HepG2 (cell line): ENCODE data around the gene TMEM214. TPM values are rescaled to one million over a fixed set of nuclear protein-coding genes. Genes with fewer than 3 reads are reported as not detected.

Experiments
- ATAC-seq: fragments of 200-7000 bp; cut with Tn5 transposase; 3 replicates; pipeline ENCODE4 v1.9.1; 2020; ENCODE audit warnings: mild to moderate bottlenecking, moderate library complexity
- BruUV-seq: library from RNA; stranded (reverse); fragments of 400-500 nt; replicated peaks from 2 replicates; lab custom pipeline; 2021; lab: Mats Ljungman, UMichigan
- CTCF ChIA-PET: fragments of 300-600 bp; formaldehyde crosslinking; extraction: SDS; loops from one replicate; lab custom pipeline; 2021; ENCODE audit warnings: low total read pairs, inconsistent platforms, low intra/inter-chr PET ratio; lab: Yijun Ruan, JAX
- POLR2A ChIA-PET: fragments of 350-600 bp; sonication (Branson Sonifier 250); formaldehyde crosslinking; loops from one replicate; lab custom pipeline; 2020; ENCODE audit warnings: antibody characterized with exemption, inconsistent platforms; lab: Yijun Ruan, JAX
- DNase-seq: peaks from one replicate; pipeline ENCODE4 v3.0.0-alpha.2; 2015; ENCODE audit warnings: low spot score
- FAIRE-seq: peaks from 3 replicates; lab custom pipeline; 2011; peaks lifted over from hg19 to GRCh38; lab: Jason Lieb, UNC
- H2AFZ ChIP-seq: one replicate; pipeline ENCODE4 v1.6.1; 2011; ENCODE audit warnings: low read length, inconsistent platforms
- H3K27ac ChIP-seq: fragments of 300-600 bp; 3 replicates; pipeline ENCODE4 v1.8.0; 2011; ENCODE audit warnings: mixed run types, mild to moderate bottlenecking, mixed read lengths, low read length, inconsistent platforms; ENCODE audit not compliant: insufficient read depth; ENCODE audit errors: extremely low read length
- H3K27me3 ChIP-seq, 2 experiments: fragments of 200-600 bp in 1 of 2; 2 replicates in 1 of 2; 3 replicates in 1 of 2; pipeline versions ENCODE4 v1.6.0 to v1.8.0; 2011; ENCODE audit warnings: low read length in 2 of 2, mild to moderate bottlenecking in 2 of 2, moderate library complexity in 2 of 2, inconsistent platforms in 1 of 2; ENCODE audit not compliant: insufficient read depth in 2 of 2, control insufficient read depth in 1 of 2
- H3K36me3 ChIP-seq, 2 experiments: fragments of 200-600 bp in 1 of 2; replicated peaks in 1 of 2; 2 replicates in 1 of 2; 3 replicates in 1 of 2; pipeline versions ENCODE4 v1.5.1 to v1.8.0; 2011; ENCODE audit warnings: low read length in 2 of 2, inconsistent platforms in 1 of 2; ENCODE audit not compliant: insufficient read depth in 2 of 2, control insufficient read depth in 1 of 2
- H3K4me1 ChIP-seq: 2 replicates; pipeline ENCODE4 v1.5.1; 2012; ENCODE audit warnings: low read length, inconsistent platforms; ENCODE audit not compliant: insufficient read depth
- H3K4me2 ChIP-seq: 2 replicates; pipeline ENCODE4 v1.6.0; 2011; ENCODE audit warnings: low read depth, low read length, inconsistent platforms
- H3K4me3 ChIP-seq, 3 experiments: fragments of 200-600 bp in 1 of 3; sonication (generic), shearing (Covaris generic) in 1 of 3; replicated peaks in 1 of 3; 2 replicates each; pipeline ENCODE4 v1.5.1; 2011 to 2016; ENCODE audit warnings: low read length in 3 of 3, inconsistent platforms in 2 of 3, low read depth in 2 of 3, mild to moderate bottlenecking in 2 of 3, control low read depth in 1 of 3, mixed read lengths in 1 of 3; ENCODE audit not compliant: insufficient read depth in 1 of 3
- H3K79me2 ChIP-seq: one replicate; pipeline ENCODE4 v1.6.1; 2011; ENCODE audit warnings: low read length, inconsistent platforms; ENCODE audit not compliant: insufficient read depth
- H3K9ac ChIP-seq: 2 replicates; pipeline ENCODE4 v1.6.0; 2011; ENCODE audit warnings: mild to moderate bottlenecking, low read depth, low read length, inconsistent platforms; ENCODE audit not compliant: insufficient read depth
- H3K9me3 ChIP-seq: 2 replicates; pipeline ENCODE4 v1.5.1; 2012; ENCODE audit warnings: mild to moderate bottlenecking, low read length
- H4K20me1 ChIP-seq: 2 replicates; pipeline ENCODE4 v1.6.0; 2011; ENCODE audit warnings: inconsistent platforms, mild to moderate bottlenecking, low read length, moderate library complexity; ENCODE audit not compliant: insufficient read depth
- CBX1 ChIP-seq: IDR thresholded peaks from one replicate; pipeline ENCODE4 v1.6.1; 2016; ENCODE audit warnings: antibody characterized with exemption, low read depth
- PHF21A ChIP-seq: sonication (generic); formaldehyde crosslinking; IDR thresholded peaks from 2 replicates; pipeline ENCODE4 v1.5.0; 2020; ENCODE audit warnings: mild to moderate bottlenecking, missing genetic modification reagents
- PTBP1 ChIP-seq: fragments of 200-400 bp; formaldehyde crosslinking; IDR thresholded peaks from 2 replicates; pipeline ENCODE4 v1.6.1; 2018; ENCODE audit warnings: low read length, low read depth; ENCODE audit not compliant: poor library complexity, severe bottlenecking
- TCF12 ChIP-seq, 2 experiments: fragments of 450-650 bp in 1 of 2; sonication (generic) in 1 of 2; formaldehyde crosslinking in 1 of 2; IDR thresholded peaks; 2 replicates each; pipeline versions ENCODE4 v1.6.1 to v1.8.0; 2017 to 2022; ENCODE audit warnings: antibody characterized with exemption in 1 of 2, mild to moderate bottlenecking in 1 of 2, missing genetic modification reagents in 1 of 2, moderate library complexity in 1 of 2
- ZNF24 ChIP-seq: fragments of 450-650 bp; IDR thresholded peaks from 2 replicates; pipeline ENCODE4 v1.6.1; 2017; ENCODE audit warnings: antibody characterized with exemption, mild to moderate bottlenecking
- ZNF629 ChIP-seq: sonication (generic); formaldehyde crosslinking; conservative IDR thresholded peaks from 2 replicates; pipeline ENCODE4 v1.5.0; 2020; ENCODE audit warnings: missing genetic modification reagents
- WGBS: methylation state at CpG from one replicate; pipeline ENCODE4 v1.1.6; 2017; ENCODE audit warnings: low lambda C conversion rate; 5-methylcytosine and 5-hydroxymethylcytosine counted together
- in situ Hi-C: cut with HindIII; loops from 2 replicates; pipeline ENCODE4 v1.10.0; 2017; ENCODE audit warnings: low pct_unique_long_range_greater_than_20kb; ENCODE audit not compliant: extremely low pct_ligation_motif_present
- intact Hi-C: fragments of 100-400 bp; cut with micrococcal nuclease; formaldehyde crosslinking; loops from one replicate; pipeline ENCODE4 v1.10.0; 2022; ENCODE audit not compliant: unreplicated experiment
- polyA plus RNA-seq, 8 experiments: library from polyadenylated mRNA; depleted of rRNA in 3 of 8; stranded (reverse) in 7 of 8; unstranded in 1 of 8; fragments of >200 nt; fragmentation: Illumina TruSeq in 4 of 8; extraction: Trizol in 4 of 8; gene quantifications; 2 replicates each; pipeline versions ENCODE4 v1.2.1 to v1.2.3, GENCODE V29; 2011 to 2016; ENCODE audit warnings: low read depth in 4 of 8, missing spikeins in 1 of 8, mixed read lengths in 1 of 8; ENCODE audit not compliant: insufficient read depth in 1 of 8
- total RNA-seq, 5 experiments: library from RNA; depleted of rRNA; stranded (reverse); fragments of >200 nt; fragmentation: Illumina TruSeq; extraction: Trizol; gene quantifications; 2 replicates each; pipeline ENCODE4 v1.2.3, GENCODE V29; 2016; ENCODE audit warnings: low read depth in 1 of 5
- TF ChIP-seq, protein P1 (sequence below): sonication (generic); formaldehyde crosslinking; IDR thresholded peaks from 2 replicates; pipeline ENCODE4 v1.8.0; 2022; ENCODE audit warnings: mild to moderate bottlenecking, missing genetic modification reagents, moderate library complexity
- TF ChIP-seq, protein P2 (sequence below): sonication (generic); formaldehyde crosslinking; IDR thresholded peaks from 2 replicates; pipeline ENCODE4 v1.8.1; 2023; ENCODE audit warnings: missing genetic modification reagents, mild to moderate bottlenecking, borderline replicate concordance
- TF ChIP-seq, protein P3 (sequence below): sonication (generic); formaldehyde crosslinking; IDR thresholded peaks from 2 replicates; pipeline ENCODE4 v1.4.0; 2020; ENCODE audit warnings: missing genetic modification reagents, borderline replicate concordance

TMEM214 gene
- total and polyA plus RNA-seq, 2 of the 13 experiments (the other 11 are each of a cell fraction or from before 2014, with no cell fraction given) = 58.3 to 132 TPM

GRCh38 chr2:27019931-27020855 lies 12.6 kb upstream of the TMEM214 start (continued):
- TF ChIP-seq TCF12 (IDR thresholded peaks at IDR 0.05) = no peak
- TF ChIP-seq TCF12 (CRISPR knock-in tag; IDR thresholded peaks at IDR 0.05) = 0 out of 2 replicates have a peak, but pooled peaks have one; percentile 19
- TF ChIP-seq PTBP1 = no peak
- TF ChIP-seq, protein P1, sequence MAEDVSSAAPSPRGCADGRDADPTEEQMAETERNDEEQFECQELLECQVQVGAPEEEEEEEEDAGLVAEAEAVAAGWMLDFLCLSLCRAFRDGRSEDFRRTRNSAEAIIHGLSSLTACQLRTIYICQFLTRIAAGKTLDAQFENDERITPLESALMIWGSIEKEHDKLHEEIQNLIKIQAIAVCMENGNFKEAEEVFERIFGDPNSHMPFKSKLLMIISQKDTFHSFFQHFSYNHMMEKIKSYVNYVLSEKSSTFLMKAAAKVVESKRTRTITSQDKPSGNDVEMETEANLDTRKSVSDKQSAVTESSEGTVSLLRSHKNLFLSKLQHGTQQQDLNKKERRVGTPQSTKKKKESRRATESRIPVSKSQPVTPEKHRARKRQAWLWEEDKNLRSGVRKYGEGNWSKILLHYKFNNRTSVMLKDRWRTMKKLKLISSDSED (CRISPR knock-in tag) = no peak
- TF ChIP-seq ZNF629 (CRISPR knock-in tag) = no peak
- TF ChIP-seq CBX1 = no peak
- TF ChIP-seq, protein P2, sequence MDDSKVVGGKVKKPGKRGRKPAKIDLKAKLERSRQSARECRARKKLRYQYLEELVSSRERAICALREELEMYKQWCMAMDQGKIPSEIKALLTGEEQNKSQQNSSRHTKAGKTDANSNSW (CRISPR knock-in tag) = no peak

- H3K9ac ChIP-seq = no peak overlapping the region
- no peaks in the 10 kb centered on the region for H3K27me3 ChIP-seq
- no peak overlapping the region for H3K27ac ChIP-seq
- no peaks in the 10 kb centered on the region for H3K79me2 ChIP-seq
- peaks cover 31% of the 10 kb centered on the region for H3K4me1 ChIP-seq
- TF ChIP-seq ZNF24 (no peak), PHF21A (CRISPR knock-in tag) (peak; percentile 24; the same call in 1 of the 2 replicates)
- TF ChIP-seq, protein P3, sequence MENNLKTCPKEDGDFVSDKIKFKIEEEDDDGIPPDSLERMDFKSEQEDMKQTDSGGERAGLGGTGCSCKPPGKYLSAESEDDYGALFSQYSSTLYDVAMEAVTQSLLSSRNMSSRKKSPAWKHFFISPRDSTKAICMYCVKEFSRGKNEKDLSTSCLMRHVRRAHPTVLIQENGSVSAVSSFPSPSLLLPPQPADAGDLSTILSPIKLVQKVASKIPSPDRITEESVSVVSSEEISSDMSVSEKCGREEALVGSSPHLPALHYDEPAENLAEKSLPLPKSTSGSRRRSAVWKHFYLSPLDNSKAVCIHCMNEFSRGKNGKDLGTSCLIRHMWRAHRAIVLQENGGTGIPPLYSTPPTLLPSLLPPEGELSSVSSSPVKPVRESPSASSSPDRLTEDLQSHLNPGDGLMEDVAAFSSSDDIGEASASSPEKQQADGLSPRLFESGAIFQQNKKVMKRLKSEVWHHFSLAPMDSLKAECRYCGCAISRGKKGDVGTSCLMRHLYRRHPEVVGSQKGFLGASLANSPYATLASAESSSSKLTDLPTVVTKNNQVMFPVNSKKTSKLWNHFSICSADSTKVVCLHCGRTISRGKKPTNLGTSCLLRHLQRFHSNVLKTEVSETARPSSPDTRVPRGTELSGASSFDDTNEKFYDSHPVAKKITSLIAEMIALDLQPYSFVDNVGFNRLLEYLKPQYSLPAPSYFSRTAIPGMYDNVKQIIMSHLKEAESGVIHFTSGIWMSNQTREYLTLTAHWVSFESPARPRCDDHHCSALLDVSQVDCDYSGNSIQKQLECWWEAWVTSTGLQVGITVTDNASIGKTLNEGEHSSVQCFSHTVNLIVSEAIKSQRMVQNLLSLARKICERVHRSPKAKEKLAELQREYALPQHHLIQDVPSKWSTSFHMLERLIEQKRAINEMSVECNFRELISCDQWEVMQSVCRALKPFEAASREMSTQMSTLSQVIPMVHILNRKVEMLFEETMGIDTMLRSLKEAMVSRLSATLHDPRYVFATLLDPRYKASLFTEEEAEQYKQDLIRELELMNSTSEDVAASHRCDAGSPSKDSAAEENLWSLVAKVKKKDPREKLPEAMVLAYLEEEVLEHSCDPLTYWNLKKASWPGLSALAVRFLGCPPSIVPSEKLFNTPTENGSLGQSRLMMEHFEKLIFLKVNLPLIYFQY (CRISPR knock-in tag) = no peak
- CTCF ChIA-PET = interaction anchor here (1.1 kb wide), 1 partner anchor 60 kb away, joined by 4 read pairs; no protein-coding TSS in a partner anchor
- no peak overlapping the region for H3K4me2 ChIP-seq
- H3K9me3 ChIP-seq = no peaks in the 10 kb centered on the region
- no TSS peak for BruUV-seq
- WGBS = 59% methylated on average over 11 of the region's 11 CpGs
- peaks cover 3 to 11% of the 10 kb centered on the region in 2 experiments; a peak in 2 of 5 replicates for H3K36me3 ChIP-seq
- peak; percentile 28 for DNase-seq
- H2AFZ ChIP-seq = no peak overlapping the region
- POLR2A ChIA-PET = no interaction called here
- H4K20me1 ChIP-seq = no peaks in the 10 kb centered on the region
- no peak overlapping the region for H3K4me3 ChIP-seq
- in situ Hi-C loops = no loop called here
- intact Hi-C loops = no loop called here
- peak; percentile 49 for FAIRE-seq
- no peak for ATAC-seq
These were observed 11.3 kb upstream of the TMEM214 start for GRCh38 chr2:27021253-27022049.
